ENCODE measurements around the gene CCDC122. TPM values are rescaled to one million over a fixed set of nuclear protein-coding genes. Genes with fewer than 3 reads are reported as not detected.

Gene CCDC122
- total and polyA plus RNA-seq, 9 of the 15 experiments (the other 6 are each of a cell fraction or from before 2014, with no cell fraction given), result not detected

DNA sequence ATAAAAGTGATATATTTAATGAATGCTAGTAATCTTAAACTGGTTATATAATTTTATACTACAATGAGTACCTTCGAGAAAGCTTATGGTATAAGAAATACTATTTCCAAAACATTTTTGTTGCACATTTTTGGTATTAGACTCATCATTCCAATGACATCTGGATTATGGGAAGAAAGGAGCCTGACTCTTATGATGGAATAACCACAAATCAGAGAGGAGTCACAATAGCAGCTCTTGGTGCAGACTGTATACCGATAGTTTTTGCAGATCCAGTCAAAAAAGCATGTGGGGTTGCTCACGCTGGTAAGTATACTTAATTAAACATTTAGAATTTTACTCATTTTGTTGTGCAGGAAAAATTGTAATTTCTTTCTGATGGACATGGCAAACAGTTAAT, 4.1 kb upstream of the CCDC122 start:
- ChIA-PET CTCF (ENCODE audit: low intra/inter-chr PET ratio) (no interaction called here), POLR2A (no interaction called here)
- in situ Hi-C loops (cut with MboI), result no loop called here
- Histone ChIP-seq H3K4me1 (replicated peaks in 1 of 2; ENCODE audit: control insufficient read depth in 2 of 2, insufficient read depth in 2 of 2, low read length in 2 of 2) (no peaks in the 10 kb centered on the region; a peak in 1 of 5 replicates), H3K4me2 (ENCODE audit: insufficient read depth, low read length) (no peak overlapping the region), H2AFZ (ENCODE audit: low read depth, low read length) (no peak overlapping the region), H3K27me3 (ENCODE audit: control insufficient read depth in 2 of 2, insufficient read depth in 2 of 2, low read length in 2 of 2) (no peaks in the 10 kb centered on the region), H3K27ac (ENCODE audit: extremely low read depth, low read depth, low read length) (no peak overlapping the region), H3K79me2 (ENCODE audit: control insufficient read depth, insufficient read depth, low read length) (no peaks in the 10 kb centered on the region), H3K9me3 (replicated peaks; ENCODE audit: control insufficient read depth, insufficient read depth, low read depth, low read length) (no peaks in the 10 kb centered on the region), H3K4me3 (no peak overlapping the region), H3K9me1 (ENCODE audit: control insufficient read depth, insufficient read depth, low read length) (no peaks in the 10 kb centered on the region), H3K36me3 (ENCODE audit: control insufficient read depth, insufficient read depth, low read length) (no peaks in the 10 kb centered on the region), H4K20me1 (replicated peaks; ENCODE audit: control insufficient read depth, insufficient read depth, low read length) (no peaks in the 10 kb centered on the region), H3K9ac (ENCODE audit: insufficient read depth in 1 of 2, low read depth in 2 of 2, low read length in 2 of 2) (no peak overlapping the region)
- 0% methylated on average over 3 of the region's 3 CpGs for WGBS (ENCODE audit: insufficient coverage, low coverage, missing lambda C conversion rate)
- TF ChIP-seq SMC3 (conservative IDR thresholded peaks at IDR 0.05; ENCODE audit: insufficient read depth, low read depth, low read length) (no peak), RBM39 (optimal IDR thresholded peaks at IDR 0.05; ENCODE audit: low read depth, low read length) (no peak), SRSF1 (IDR thresholded peaks at IDR 0.05; ENCODE audit: low read depth, low read length) (no peak)
- FAIRE-seq (no peak), ATAC-seq (no peak), DNase-seq (ENCODE audit: extremely low read depth in 1 of 4, low spot score in 3 of 4) (no peak)
- intact Hi-C loops (cut with micrococcal nuclease), result no loop called here
- no TSS peak for BruUV-seq (replicated peaks)

DNA sequence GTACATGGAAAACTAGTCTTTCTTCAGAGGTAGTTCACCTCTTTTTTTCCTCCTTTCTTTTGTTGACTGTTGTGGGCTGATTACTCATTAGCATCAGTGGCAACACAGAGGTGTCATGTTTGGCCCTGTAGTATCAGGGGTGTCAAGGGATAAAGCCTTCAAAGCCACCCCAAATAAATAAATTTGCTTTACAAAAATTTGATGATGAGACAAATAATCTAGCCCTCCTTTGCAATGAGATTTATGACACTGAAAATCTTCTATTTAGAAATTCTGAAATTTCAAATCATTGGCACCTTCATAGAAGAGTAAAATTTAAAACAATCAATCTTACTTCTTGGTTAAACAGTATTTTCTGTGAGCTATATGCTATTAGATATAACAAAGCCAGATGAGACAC, 2.0 kb upstream of the CCDC122 start:
- no peaks in the 10 kb centered on the region for H3K9me3 ChIP-seq (replicated peaks; ENCODE audit: control insufficient read depth, insufficient read depth, low read depth, low read length)
- no peak overlapping the region for H3K9ac ChIP-seq (ENCODE audit: insufficient read depth in 1 of 2, low read depth in 2 of 2, low read length in 2 of 2)
- DNase-seq (ENCODE audit: extremely low read depth in 1 of 4, low spot score in 3 of 4), result no peak
- no peak overlapping the region for H3K27ac ChIP-seq (ENCODE audit: extremely low read depth, low read depth, low read length)
- no peaks in the 10 kb centered on the region for H3K36me3 ChIP-seq (ENCODE audit: control insufficient read depth, insufficient read depth, low read length)
- intact Hi-C loops (cut with micrococcal nuclease), result no loop called here
- no peak for TF ChIP-seq ZNF764 (CRISPR knock-in tag; IDR thresholded peaks at IDR 0.05; ENCODE audit: low read depth)
- TF ChIP-seq ZNF316 (IDR thresholded peaks at IDR 0.05), result peak; percentile 36; the same call in 1 of the 2 replicates
- no peak overlapping the region for H3K4me3 ChIP-seq
- in situ Hi-C loops (cut with MboI), result no loop called here
- BruUV-seq (replicated peaks), result no TSS peak
- H2AFZ ChIP-seq (ENCODE audit: low read depth, low read length), result no peak overlapping the region
- no peaks in the 10 kb centered on the region for H3K9me1 ChIP-seq (ENCODE audit: control insufficient read depth, insufficient read depth, low read length)
- H3K4me2 ChIP-seq (ENCODE audit: insufficient read depth, low read length), result no peak overlapping the region
- no peaks in the 10 kb centered on the region for H3K79me2 ChIP-seq (ENCODE audit: control insufficient read depth, insufficient read depth, low read length)
- ChIA-PET CTCF (ENCODE audit: low intra/inter-chr PET ratio) (no interaction called here), POLR2A (no interaction called here)
- H3K4me1 ChIP-seq (replicated peaks in 1 of 2; ENCODE audit: control insufficient read depth in 2 of 2, insufficient read depth in 2 of 2, low read length in 2 of 2), result no peaks in the 10 kb centered on the region; a peak in 1 of 5 replicates
- FAIRE-seq, result no peak
- H4K20me1 ChIP-seq (replicated peaks; ENCODE audit: control insufficient read depth, insufficient read depth, low read length), result no peaks in the 10 kb centered on the region
- no peak for ATAC-seq
- H3K27me3 ChIP-seq (ENCODE audit: control insufficient read depth in 2 of 2, insufficient read depth in 2 of 2, low read length in 2 of 2), result no peaks in the 10 kb centered on the region

Data from K562 (cell line).